ENCODE measurements around the gene GALNT14.
A peak's percentile ranks its signal among the peaks of the same experiment; 100 is the strongest.

GALNT14 gene

GRCh38 chr2:31097962-31098613, 40.2 kb downstream of the GALNT14 start:
- DNase-seq (ENCODE audit: low spot score): no peak
- Histone ChIP-seq H3K27ac (ENCODE audit: poor library complexity, severe bottlenecking) (no peak overlapping the region), H3K4me1 (ENCODE audit: insufficient read depth, poor library complexity, severe bottlenecking) (peaks cover 5% of the 10 kb centered on the region), H3K4me3 (ENCODE audit: severe bottlenecking) (no peak overlapping the region), H3K9me3 (ENCODE audit: severe bottlenecking) (no peaks in the 10 kb centered on the region), H3K27me3 (ENCODE audit: insufficient read depth, poor library complexity, severe bottlenecking) (no peaks in the 10 kb centered on the region), H3K36me3 (ENCODE audit: low read depth) (no peaks in the 10 kb centered on the region)
- no peak for TF ChIP-seq CTCF (IDR thresholded peaks at IDR 0.05; ENCODE audit: poor library complexity, severe bottlenecking)
- peak; percentile 61; the same call in 2 of the 3 replicates for ATAC-seq (ENCODE audit: low read depth)

GRCh38 chr2:31090188-31090587, 48.1 kb downstream of the GALNT14 start:
- ATAC-seq (ENCODE audit: low read depth) (no peak), DNase-seq (ENCODE audit: low spot score) (no peak)
- no peak overlapping the region for H3K4me3 ChIP-seq (ENCODE audit: severe bottlenecking)
- no peaks in the 10 kb centered on the region for H3K4me1 ChIP-seq (ENCODE audit: insufficient read depth, poor library complexity, severe bottlenecking)
- H3K27me3 ChIP-seq (ENCODE audit: insufficient read depth, poor library complexity, severe bottlenecking): no peaks in the 10 kb centered on the region
- H3K9me3 ChIP-seq (ENCODE audit: severe bottlenecking): no peaks in the 10 kb centered on the region
- TF ChIP-seq CTCF (IDR thresholded peaks at IDR 0.05; ENCODE audit: poor library complexity, severe bottlenecking): no peak
- H3K36me3 ChIP-seq (ENCODE audit: low read depth): no peaks in the 10 kb centered on the region
- no peak overlapping the region for H3K27ac ChIP-seq (ENCODE audit: poor library complexity, severe bottlenecking)

GRCh38 chr2:31089645-31090044, 48.6 kb downstream of the GALNT14 start:
- no peak overlapping the region for H3K4me3 ChIP-seq (ENCODE audit: severe bottlenecking)
- H3K36me3 ChIP-seq (ENCODE audit: low read depth): no peaks in the 10 kb centered on the region
- ATAC-seq (ENCODE audit: low read depth): no peak
- no peak for TF ChIP-seq CTCF (IDR thresholded peaks at IDR 0.05; ENCODE audit: poor library complexity, severe bottlenecking)
- no peak overlapping the region for H3K27ac ChIP-seq (ENCODE audit: poor library complexity, severe bottlenecking)
- no peak for DNase-seq (ENCODE audit: low spot score)
- H3K9me3 ChIP-seq (ENCODE audit: severe bottlenecking): no peaks in the 10 kb centered on the region
- no peaks in the 10 kb centered on the region for H3K27me3 ChIP-seq (ENCODE audit: insufficient read depth, poor library complexity, severe bottlenecking)
- H3K4me1 ChIP-seq (ENCODE audit: insufficient read depth, poor library complexity, severe bottlenecking): no peaks in the 10 kb centered on the region

- DNase-seq (ENCODE audit: low spot score) (no peak), ATAC-seq (ENCODE audit: low read depth) (no peak)
- no peak overlapping the region for H3K27ac ChIP-seq (ENCODE audit: poor library complexity, severe bottlenecking)
- TF ChIP-seq CTCF (IDR thresholded peaks at IDR 0.05; ENCODE audit: poor library complexity, severe bottlenecking): no peak
- H3K4me3 ChIP-seq (ENCODE audit: severe bottlenecking): no peak overlapping the region
- H3K27me3 ChIP-seq (ENCODE audit: insufficient read depth, poor library complexity, severe bottlenecking): no peaks in the 10 kb centered on the region
- H3K9me3 ChIP-seq (ENCODE audit: severe bottlenecking): no peaks in the 10 kb centered on the region
- no peaks in the 10 kb centered on the region for H3K4me1 ChIP-seq (ENCODE audit: insufficient read depth, poor library complexity, severe bottlenecking)
- H3K36me3 ChIP-seq (ENCODE audit: low read depth): no peaks in the 10 kb centered on the region
Observed at GRCh38 chr2:31088504-31089195, 49.6 kb downstream of the GALNT14 start.

GRCh38 chr2:31087491-31087890, 50.7 kb downstream of the GALNT14 start:
- Histone ChIP-seq H3K4me1 (ENCODE audit: insufficient read depth, poor library complexity, severe bottlenecking) (no peaks in the 10 kb centered on the region), H3K27ac (ENCODE audit: poor library complexity, severe bottlenecking) (no peak overlapping the region), H3K27me3 (ENCODE audit: insufficient read depth, poor library complexity, severe bottlenecking) (no peaks in the 10 kb centered on the region), H3K4me3 (ENCODE audit: severe bottlenecking) (no peak overlapping the region), H3K36me3 (ENCODE audit: low read depth) (no peaks in the 10 kb centered on the region), H3K9me3 (ENCODE audit: severe bottlenecking) (no peaks in the 10 kb centered on the region)
- DNase-seq (ENCODE audit: low spot score) (no peak), ATAC-seq (ENCODE audit: low read depth) (no peak)
- TF ChIP-seq CTCF (IDR thresholded peaks at IDR 0.05; ENCODE audit: poor library complexity, severe bottlenecking): no peak

All from RWPE2 (cell line).